Measurements from ENCODE around the gene HPCAL4. TPM values are rescaled to one million over a fixed set of nuclear protein-coding genes. Genes with fewer than 3 reads are reported as not detected.

The HPCAL4 gene
- total and polyA plus RNA-seq, 7 donors, result 0.29 to 9.4 (median 3.1) TPM

DNA sequence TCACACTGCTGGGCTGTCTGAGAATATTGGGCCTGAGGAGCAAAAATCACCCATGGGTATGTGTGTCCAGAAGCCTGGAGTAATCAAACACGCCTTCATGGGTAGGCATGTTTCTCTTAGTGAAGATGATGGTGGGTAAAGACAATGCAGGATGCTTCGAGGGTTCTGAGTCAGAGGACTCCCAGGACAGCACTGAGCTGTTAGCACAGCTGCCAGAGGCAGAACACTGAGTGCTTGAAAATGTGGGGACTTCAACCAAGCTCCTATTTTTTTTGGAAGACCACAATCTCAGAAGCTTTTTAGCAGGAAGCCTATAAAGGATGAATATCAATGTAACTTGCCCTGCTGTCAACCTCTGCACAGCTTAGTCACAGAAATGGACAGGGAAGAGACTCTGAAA, 11.4 kb downstream of the HPCAL4 start:
- no peak for DNase-seq
- intact Hi-C loops (cut with DNase I), result no loop called here
- H3K27ac ChIP-seq, result no peak overlapping the region
- peaks cover 0 to 8% (median 5%) of the 10 kb centered on the region in 3 donors for H3K27me3 ChIP-seq (ENCODE audit: insufficient read depth in 3 of 3, low read length in 2 of 3)
- H3K9me3 ChIP-seq, result no peaks in the 10 kb centered on the region
- ATAC-seq, result no peak
- peaks cover 20% of the 10 kb centered on the region for H3K4me1 ChIP-seq
- H3K36me3 ChIP-seq (ENCODE audit: insufficient read depth in 1 of 2, low read depth in 1 of 2), result no peaks in the 10 kb centered on the region
- TF ChIP-seq, protein P1, sequence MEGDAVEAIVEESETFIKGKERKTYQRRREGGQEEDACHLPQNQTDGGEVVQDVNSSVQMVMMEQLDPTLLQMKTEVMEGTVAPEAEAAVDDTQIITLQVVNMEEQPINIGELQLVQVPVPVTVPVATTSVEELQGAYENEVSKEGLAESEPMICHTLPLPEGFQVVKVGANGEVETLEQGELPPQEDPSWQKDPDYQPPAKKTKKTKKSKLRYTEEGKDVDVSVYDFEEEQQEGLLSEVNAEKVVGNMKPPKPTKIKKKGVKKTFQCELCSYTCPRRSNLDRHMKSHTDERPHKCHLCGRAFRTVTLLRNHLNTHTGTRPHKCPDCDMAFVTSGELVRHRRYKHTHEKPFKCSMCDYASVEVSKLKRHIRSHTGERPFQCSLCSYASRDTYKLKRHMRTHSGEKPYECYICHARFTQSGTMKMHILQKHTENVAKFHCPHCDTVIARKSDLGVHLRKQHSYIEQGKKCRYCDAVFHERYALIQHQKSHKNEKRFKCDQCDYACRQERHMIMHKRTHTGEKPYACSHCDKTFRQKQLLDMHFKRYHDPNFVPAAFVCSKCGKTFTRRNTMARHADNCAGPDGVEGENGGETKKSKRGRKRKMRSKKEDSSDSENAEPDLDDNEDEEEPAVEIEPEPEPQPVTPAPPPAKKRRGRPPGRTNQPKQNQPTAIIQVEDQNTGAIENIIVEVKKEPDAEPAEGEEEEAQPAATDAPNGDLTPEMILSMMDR (IDR thresholded peaks at IDR 0.05), result no peak
- H3K4me3 ChIP-seq, result no peak overlapping the region
- WGBS, 3 donors, result 66 to 75% (median 68%) methylated on average over 2 of the region's 2 CpGs

GRCh38 chr1:39678889-39679288, 12.3 kb downstream of the HPCAL4 start:
- WGBS, 3 donors, result 79 to 83% (median 82%) methylated on average over 2 of the region's 2 CpGs

GRCh38 chr1:39677645-39678044, 13.6 kb downstream of the HPCAL4 start:
- TF ChIP-seq, protein P1 (IDR thresholded peaks at IDR 0.05), result no peak
- DNase-seq, result no peak
- Histone ChIP-seq H3K27me3 (ENCODE audit: insufficient read depth in 3 of 3, low read length in 2 of 3) (no peaks in the 10 kb centered on the region), H3K4me3 (no peak overlapping the region), H3K9me3 (no peaks in the 10 kb centered on the region), H3K4me1 (peaks cover 33% of the 10 kb centered on the region), H3K36me3 (ENCODE audit: insufficient read depth in 1 of 2, low read depth in 1 of 2) (no peaks in the 10 kb centered on the region), H3K27ac (peak overlapping the region; percentile 52)
- 73 to 83% (median 79%) methylated on average over 4 of the region's 4 CpGs for WGBS, 3 donors
- ATAC-seq, result peak in 1 of 4 donors; percentile 21
- intact Hi-C loops (cut with DNase I), result no loop called here

More at GRCh38 chr1:39678889-39679288, 12.3 kb downstream of the HPCAL4 start:
- Histone ChIP-seq H3K4me3 (no peak overlapping the region), H3K27me3 (ENCODE audit: insufficient read depth in 3 of 3, low read length in 2 of 3) (peaks cover 0 to 5% (median 4%) of the 10 kb centered on the region in 3 donors), H3K36me3 (ENCODE audit: insufficient read depth in 1 of 2, low read depth in 1 of 2) (no peaks in the 10 kb centered on the region), H3K27ac (no peak overlapping the region), H3K9me3 (no peaks in the 10 kb centered on the region), H3K4me1 (peaks cover 24% of the 10 kb centered on the region)
- ATAC-seq (no peak), DNase-seq (no peak)
- TF ChIP-seq, protein P1 (IDR thresholded peaks at IDR 0.05), result no peak
- intact Hi-C loops (cut with DNase I), result no loop called here

DNA sequence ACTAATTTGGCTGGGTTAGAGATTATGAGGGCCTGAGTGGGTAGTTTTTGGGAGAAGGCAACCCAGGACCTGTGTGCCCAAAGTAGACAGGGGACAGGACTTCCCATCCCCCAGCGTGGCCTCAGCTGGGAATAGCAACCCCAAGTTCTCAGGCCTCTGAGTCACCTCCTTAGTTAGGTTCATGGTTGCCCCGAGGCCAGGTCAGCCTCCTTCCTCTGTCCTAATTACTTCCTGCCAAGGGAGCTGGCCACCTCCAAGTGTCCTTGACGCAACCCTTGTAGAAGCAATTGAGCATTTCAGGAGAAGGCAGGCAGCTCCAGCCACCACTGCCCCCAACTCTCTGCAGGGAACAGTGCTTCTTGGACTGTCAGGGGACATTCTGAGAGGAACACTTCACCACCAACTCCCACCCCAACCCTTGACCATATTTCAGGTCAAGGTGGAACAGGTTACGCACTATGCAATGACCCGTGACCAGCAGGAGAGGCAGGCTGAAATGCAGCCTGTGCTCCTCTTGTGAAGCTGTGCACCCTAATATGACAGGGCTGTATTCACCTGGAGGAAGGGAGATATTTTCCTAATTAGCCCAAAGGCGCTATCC, 14.2 kb downstream of the HPCAL4 start:
- Histone ChIP-seq H3K4me1 (peaks cover 36% of the 10 kb centered on the region), H3K27ac (peak overlapping the region; percentile 77), H3K36me3 (ENCODE audit: insufficient read depth in 1 of 2, low read depth in 1 of 2) (no peaks in the 10 kb centered on the region), H3K9me3 (no peaks in the 10 kb centered on the region), H3K27me3 (ENCODE audit: insufficient read depth in 3 of 3, low read length in 2 of 3) (no peaks in the 10 kb centered on the region), H3K4me3 (no peak overlapping the region)
- peak in 1 of 2 donors; percentile 84 for DNase-seq
- peak; percentile 65 to 90 (median 77) for ATAC-seq
- TF ChIP-seq, protein P1 (IDR thresholded peaks at IDR 0.05), result no peak
- intact Hi-C loops (cut with DNase I), result no loop called here
- 55 to 71% (median 60%) methylated on average over 6 of the region's 6 CpGs for WGBS, 3 donors

DNA sequence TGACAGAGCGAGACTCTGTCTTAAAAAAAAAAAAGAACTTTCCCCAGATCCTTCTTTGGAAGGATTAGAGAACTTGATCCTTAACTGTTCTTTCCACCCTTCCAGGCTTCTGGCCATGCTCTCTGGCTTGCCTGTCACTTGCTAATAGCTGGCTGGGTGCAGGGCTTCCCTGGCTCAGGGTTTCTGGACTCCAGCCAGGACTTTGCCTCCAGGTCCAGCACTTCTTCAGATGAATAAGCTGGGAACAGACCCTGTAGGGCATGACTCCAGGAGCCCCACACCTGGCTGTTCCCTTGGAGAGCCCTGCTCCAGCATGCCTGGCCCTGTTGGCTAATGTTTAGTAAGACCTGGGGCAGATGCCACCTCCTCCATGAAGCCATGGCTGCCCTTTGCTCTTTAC, 16.0 kb downstream of the HPCAL4 start:
- WGBS, 3 donors, result 24 to 67% (median 31%) methylated on average over 1 of the region's 1 CpG
- Histone ChIP-seq H3K36me3 (ENCODE audit: insufficient read depth in 1 of 2, low read depth in 1 of 2) (no peaks in the 10 kb centered on the region), H3K27ac (peak overlapping the region; percentile 42), H3K27me3 (ENCODE audit: insufficient read depth in 3 of 3, low read length in 2 of 3) (no peaks in the 10 kb centered on the region), H3K9me3 (no peaks in the 10 kb centered on the region), H3K4me1 (peaks cover 42% of the 10 kb centered on the region), H3K4me3 (no peak overlapping the region)
- intact Hi-C loops (cut with DNase I), result no loop called here
- TF ChIP-seq, protein P1 (IDR thresholded peaks at IDR 0.05), result no peak
- ATAC-seq, result no peak
- no peak for DNase-seq
